ENCODE measurements around the gene POLR3H. TPM values are rescaled to one million over a fixed set of nuclear protein-coding genes. Genes with fewer than 3 reads are reported as not detected.

POLR3H gene
- total RNA-seq, 1 experiment from 2014 or later = 21.2 TPM

GRCh38 chr22:41541484-41541883, 2.8 kb downstream of the POLR3H start:
- H3K9me3 ChIP-seq (ENCODE audit: low read length) = no peaks in the 10 kb centered on the region
- 0 out of 2 replicates have a peak, but pooled peaks cover 3% of the 10 kb centered on the region for H3K36me3 ChIP-seq (ENCODE audit: low read depth, low read length)
- H2AFZ ChIP-seq (ENCODE audit: low read length) = no peak overlapping the region
- 0 out of 2 replicates have a peak overlapping the region, but pooled peaks have one; percentile 18 for H3K4me3 ChIP-seq (ENCODE audit: low read length)
- BruUV-seq (replicated peaks) = no TSS peak
- ATAC-seq = no peak
- no peak overlapping the region for H3K27ac ChIP-seq (ENCODE audit: low read length)
- peaks cover 20% of the 10 kb centered on the region for H4K20me1 ChIP-seq (ENCODE audit: low read length)
- POLR2A ChIA-PET (ENCODE audit: unreplicated experiment) = no interaction called here
- DNase-seq = no peak
- no peaks in the 10 kb centered on the region for H3K9me2 ChIP-seq (replicated peaks; ENCODE audit: low read length)
- 0 out of 2 replicates have a peak, but pooled peaks cover 6% of the 10 kb centered on the region for H3K4me1 ChIP-seq (ENCODE audit: insufficient read depth, low read length)
- peaks cover 58% of the 10 kb centered on the region for H3K79me2 ChIP-seq (ENCODE audit: low read length)
- H3K27me3 ChIP-seq (ENCODE audit: low read length) = no peaks in the 10 kb centered on the region
- no peak for TF ChIP-seq EZH2phosphoT487 (IDR thresholded peaks at IDR 0.05; ENCODE audit: borderline replicate concordance, low read length)
- no peak for TF ChIP-seq CTCF (conservative IDR thresholded peaks at IDR 0.05; ENCODE audit: low read depth, low read length)
- no peak for TF ChIP-seq EZH2 (IDR thresholded peaks at IDR 0.05; ENCODE audit: low read length, unreplicated experiment)
- H3K9ac ChIP-seq (ENCODE audit: low read length) = no peak overlapping the region
- intact Hi-C loops (cut with micrococcal nuclease) = no loop called here
- H3F3A ChIP-seq (ENCODE audit: low read length, unreplicated experiment) = no peaks in the 10 kb centered on the region
- CTCF ChIA-PET = interaction anchor here (0.6 kb wide), 1 partner anchor 84 kb away, joined by 5 read pairs; no protein-coding TSS in a partner anchor
- H3K4me2 ChIP-seq (ENCODE audit: low read length) = peak overlapping the region; percentile 98; the same call in 1 of the 2 replicates

- BruUV-seq (replicated peaks) = no TSS peak
- no peak overlapping the region for H3K4me2 ChIP-seq (ENCODE audit: low read length)
- 0 out of 2 replicates have a peak, but pooled peaks cover 6% of the 10 kb centered on the region for H3K4me1 ChIP-seq (ENCODE audit: insufficient read depth, low read length)
- ATAC-seq (no peak), DNase-seq (no peak)
- peaks cover 58% of the 10 kb centered on the region for H3K79me2 ChIP-seq (ENCODE audit: low read length)
- POLR2A ChIA-PET (ENCODE audit: unreplicated experiment) = interaction anchor here (0.5 kb wide), 1 partner anchor 49 kb away, joined by 8 read pairs; the partner anchor contains the start of gene PMM1
- no peaks in the 10 kb centered on the region for H3F3A ChIP-seq (ENCODE audit: low read length, unreplicated experiment)
- intact Hi-C loops (cut with micrococcal nuclease) = no loop called here
- no peak overlapping the region for H3K4me3 ChIP-seq (ENCODE audit: low read length)
- H2AFZ ChIP-seq (ENCODE audit: low read length) = no peak overlapping the region
- H3K36me3 ChIP-seq (ENCODE audit: low read depth, low read length) = 0 out of 2 replicates have a peak, but pooled peaks cover 3% of the 10 kb centered on the region
- no peak overlapping the region for H3K27ac ChIP-seq (ENCODE audit: low read length)
- H3K27me3 ChIP-seq (ENCODE audit: low read length) = no peaks in the 10 kb centered on the region
- H3K9me2 ChIP-seq (replicated peaks; ENCODE audit: low read length) = no peaks in the 10 kb centered on the region
- CTCF ChIA-PET = no interaction called here
- no peaks in the 10 kb centered on the region for H3K9me3 ChIP-seq (ENCODE audit: low read length)
- TF ChIP-seq EZH2phosphoT487 (IDR thresholded peaks at IDR 0.05; ENCODE audit: borderline replicate concordance, low read length) (no peak), CTCF (conservative IDR thresholded peaks at IDR 0.05; ENCODE audit: low read depth, low read length) (no peak), EZH2 (IDR thresholded peaks at IDR 0.05; ENCODE audit: low read length, unreplicated experiment) (no peak)
- no peak overlapping the region for H3K9ac ChIP-seq (ENCODE audit: low read length)
- H4K20me1 ChIP-seq (ENCODE audit: low read length) = peaks cover 20% of the 10 kb centered on the region
Observed at GRCh38 chr22:41540365-41540764, 3.9 kb downstream of the POLR3H start.

- no peak overlapping the region for H3K4me3 ChIP-seq (ENCODE audit: low read length)
- no peak overlapping the region for H3K9ac ChIP-seq (ENCODE audit: low read length)
- BruUV-seq (replicated peaks) = no TSS peak
- no peaks in the 10 kb centered on the region for H3K9me2 ChIP-seq (replicated peaks; ENCODE audit: low read length)
- H3K36me3 ChIP-seq (ENCODE audit: low read depth, low read length) = 0 out of 2 replicates have a peak, but pooled peaks cover 3% of the 10 kb centered on the region
- H3K27me3 ChIP-seq (ENCODE audit: low read length) = no peaks in the 10 kb centered on the region
- TF ChIP-seq EZH2phosphoT487 (IDR thresholded peaks at IDR 0.05; ENCODE audit: borderline replicate concordance, low read length) (no peak), CTCF (conservative IDR thresholded peaks at IDR 0.05; ENCODE audit: low read depth, low read length) (no peak), EZH2 (IDR thresholded peaks at IDR 0.05; ENCODE audit: low read length, unreplicated experiment) (no peak)
- peaks cover 20% of the 10 kb centered on the region for H4K20me1 ChIP-seq (ENCODE audit: low read length)
- ATAC-seq = no peak
- H3K27ac ChIP-seq (ENCODE audit: low read length) = no peak overlapping the region
- peaks cover 58% of the 10 kb centered on the region for H3K79me2 ChIP-seq (ENCODE audit: low read length)
- CTCF ChIA-PET = no interaction called here
- H3K9me3 ChIP-seq (ENCODE audit: low read length) = no peaks in the 10 kb centered on the region
- H3F3A ChIP-seq (ENCODE audit: low read length, unreplicated experiment) = no peaks in the 10 kb centered on the region
- H2AFZ ChIP-seq (ENCODE audit: low read length) = no peak overlapping the region
- intact Hi-C loops (cut with micrococcal nuclease) = no loop called here
- no peak overlapping the region for H3K4me2 ChIP-seq (ENCODE audit: low read length)
- DNase-seq = no peak
- H3K4me1 ChIP-seq (ENCODE audit: insufficient read depth, low read length) = 0 out of 2 replicates have a peak, but pooled peaks cover 4% of the 10 kb centered on the region
- POLR2A ChIA-PET (ENCODE audit: unreplicated experiment) = interaction anchor here (0.5 kb wide), 1 partner anchor 50 kb away, joined by 8 read pairs; the partner anchor contains the start of gene PMM1
Observed at GRCh38 chr22:41540006-41540315, 4.3 kb downstream of the POLR3H start.

All from PC-3 (cell line).